Esophagus squamous epithelium (tissue), 4 donors: ENCODE results near the gene TAS2R60.

Experiments used
- CTCF ChIP-seq, 6 experiments: fragments of 450-650 bp in 4 of 6; fragments of 200-600 bp in 2 of 6; sonication (generic) in 2 of 6; IDR thresholded peaks; one replicate each; pipeline ENCODE4 v1.5.1; 2016 to 2019; ENCODE audit warnings: antibody characterized with exemption in 6 of 6, mild to moderate bottlenecking in 4 of 6, moderate library complexity in 4 of 6
- POLR2A ChIP-seq, 4 donors: fragments of 450-650 bp; IDR thresholded peaks; one replicate each; pipeline ENCODE4 v1.6.1; 2017; ENCODE audit warnings: antibody characterized with exemption in 4 of 4, mild to moderate bottlenecking in 4 of 4, moderate library complexity in 3 of 4

- TF ChIP-seq CTCF (IDR thresholded peaks at IDR 0.05) (no peak), POLR2A (IDR thresholded peaks at IDR 0.05) (no peak)
Observed at GRCh38 chr7:143401265-143401664, 42.0 kb upstream of the TAS2R60 start.
